G401 (cell line): ENCODE measurements around the gene PHLDA2. TPM values are rescaled to one million over a fixed set of nuclear protein-coding genes. Genes with fewer than 3 reads are reported as not detected.
"Not testable (repeated sequence)": the region's sequence is repeated elsewhere in the genome, so short reads cannot be mapped to it uniquely, and the experiment has no call there.

Source experiments
- DNase-seq: peaks from one replicate; pipeline ENCODE4 v3.0.0-alpha.2; 2015; ENCODE audit warnings: low spot score
- in situ Hi-C: cut with HindIII; loops from 2 replicates; pipeline ENCODE4 v1.10.0; 2016; ENCODE audit warnings: low sequenced_read_pairs, mixed read lengths
- total RNA-seq: library from RNA; depleted of rRNA; stranded (reverse); fragments of >200 nt; shearing (Covaris generic); gene quantifications from 2 replicates; pipeline ENCODE4 v1.2.3, GENCODE V29; 2014

The PHLDA2 gene
- total RNA-seq, 1 experiment from 2014 or later: 3.1 TPM

DNA sequence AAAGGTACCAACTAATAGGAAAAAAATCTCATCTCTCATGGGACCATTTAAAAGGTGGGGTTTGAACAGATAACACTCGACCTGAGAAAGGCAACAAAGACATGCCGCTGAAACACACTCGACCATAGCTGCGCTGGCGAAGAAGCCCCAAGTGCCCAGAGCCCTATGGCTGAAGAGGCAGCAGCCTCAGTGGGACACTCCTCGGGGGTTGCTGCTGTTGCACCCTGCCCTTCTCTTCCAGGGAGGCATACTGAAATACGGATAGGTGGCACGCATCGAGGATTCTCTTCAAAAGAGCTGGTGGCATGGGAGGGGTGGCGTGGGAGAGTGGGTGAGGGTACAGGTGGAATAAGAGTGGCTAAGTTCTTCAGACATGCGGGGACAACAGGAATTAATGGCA is 18.5 kb upstream of the PHLDA2 start:
- in situ Hi-C loops: no loop called here

DNA sequence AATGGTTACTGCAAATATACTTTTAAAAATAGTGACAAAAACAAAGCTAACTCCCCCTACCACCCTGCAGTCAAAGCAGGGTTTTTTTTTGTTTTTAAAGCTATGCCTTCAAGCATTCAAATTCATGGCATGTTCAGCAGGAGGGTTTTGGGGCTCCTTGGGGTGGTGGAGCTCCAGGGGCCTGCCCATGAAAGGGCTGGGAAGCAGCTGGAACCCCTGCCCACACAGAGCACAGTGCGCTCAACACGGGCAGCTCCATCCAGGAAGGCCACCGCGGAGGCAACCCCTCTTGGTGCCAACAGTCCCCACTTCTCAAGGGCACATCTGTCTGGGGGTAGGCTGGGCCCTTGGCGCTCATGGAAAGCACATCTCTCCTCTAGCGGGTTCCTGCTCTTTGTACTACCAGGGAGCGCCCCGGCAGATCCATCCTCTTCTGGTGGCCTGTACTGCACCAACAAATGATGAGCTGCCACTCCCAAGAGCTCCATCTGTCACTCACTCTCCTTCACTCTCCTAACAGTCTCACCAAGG is 16.6 kb upstream of the PHLDA2 start:
- no peak for DNase-seq
- in situ Hi-C loops: no loop called here

More for the DNA sequence above, 18.5 kb upstream of the PHLDA2 start:
- DNase-seq: no peak

- peak; percentile 81 for DNase-seq
- in situ Hi-C loops: no loop called here
These were observed 16.0 kb upstream of the PHLDA2 start for GRCh38 chr11:2945031-2945756.

- in situ Hi-C loops: no loop called here
- DNase-seq: no peak
These were observed 15.3 kb upstream of the PHLDA2 start for GRCh38 chr11:2944530-2944929.

- no peak for DNase-seq
- in situ Hi-C loops: no loop called here
These were observed 14.5 kb upstream of the PHLDA2 start for GRCh38 chr11:2943711-2944118.

GRCh38 chr11:2942872-2943710 is 13.9 kb upstream of the PHLDA2 start:
- no peak for DNase-seq

GRCh38 chr11:2942447-2942846 is 13.2 kb upstream of the PHLDA2 start:
- DNase-seq: no peak
- in situ Hi-C loops: no loop called here

More at GRCh38 chr11:2942872-2943710, 13.9 kb upstream of the PHLDA2 start:
- in situ Hi-C loops: no loop called here

DNA sequence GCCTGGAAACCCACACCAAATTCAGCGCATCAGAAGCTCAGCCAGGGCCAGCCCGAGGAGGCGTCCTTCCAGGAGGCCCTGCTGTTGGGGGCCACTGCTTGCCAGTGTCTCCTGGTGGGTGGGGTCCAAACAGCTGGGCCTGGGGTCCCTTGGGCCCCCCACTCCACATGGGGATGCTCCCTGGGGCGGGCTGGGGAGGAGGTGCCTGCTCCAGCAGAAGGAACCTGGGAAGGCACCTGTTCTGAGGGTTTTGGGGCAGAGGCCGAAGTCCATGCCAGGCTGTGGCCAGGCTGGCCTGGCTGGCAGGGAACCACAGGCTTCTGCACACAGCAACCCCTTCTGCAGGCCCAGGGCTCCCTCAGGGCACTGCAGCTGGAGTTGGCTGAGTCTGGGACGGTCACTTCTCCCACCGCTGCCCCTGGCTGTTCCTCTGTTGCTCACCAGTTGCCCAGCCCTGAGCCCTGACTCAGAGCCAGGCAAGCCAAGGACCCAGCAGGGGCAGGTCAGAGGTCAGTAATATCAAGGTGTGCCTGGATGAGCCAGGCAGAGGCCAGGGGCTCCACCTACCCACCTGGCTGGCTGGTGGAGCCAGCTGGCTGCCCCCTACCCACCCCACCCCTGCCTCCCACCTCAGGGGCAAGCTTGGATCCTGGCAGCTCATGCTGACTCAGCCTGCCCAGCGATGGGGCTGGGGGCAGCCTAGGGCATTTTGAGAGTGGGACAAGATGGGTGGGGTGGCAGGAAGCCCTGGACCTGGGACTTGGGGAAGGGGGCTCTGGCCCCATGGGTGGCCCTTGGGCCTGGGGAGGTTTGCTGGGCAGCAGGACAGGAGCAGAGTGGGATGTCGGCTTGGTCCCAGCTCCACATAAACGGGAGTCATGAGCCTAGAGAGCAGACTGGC is 12.0 kb upstream of the PHLDA2 start:
- no peak for DNase-seq
- in situ Hi-C loops: no loop called here

GRCh38 chr11:2940147-2940920 is 11.1 kb upstream of the PHLDA2 start:
- no peak for DNase-seq
- in situ Hi-C loops: no loop called here

DNA sequence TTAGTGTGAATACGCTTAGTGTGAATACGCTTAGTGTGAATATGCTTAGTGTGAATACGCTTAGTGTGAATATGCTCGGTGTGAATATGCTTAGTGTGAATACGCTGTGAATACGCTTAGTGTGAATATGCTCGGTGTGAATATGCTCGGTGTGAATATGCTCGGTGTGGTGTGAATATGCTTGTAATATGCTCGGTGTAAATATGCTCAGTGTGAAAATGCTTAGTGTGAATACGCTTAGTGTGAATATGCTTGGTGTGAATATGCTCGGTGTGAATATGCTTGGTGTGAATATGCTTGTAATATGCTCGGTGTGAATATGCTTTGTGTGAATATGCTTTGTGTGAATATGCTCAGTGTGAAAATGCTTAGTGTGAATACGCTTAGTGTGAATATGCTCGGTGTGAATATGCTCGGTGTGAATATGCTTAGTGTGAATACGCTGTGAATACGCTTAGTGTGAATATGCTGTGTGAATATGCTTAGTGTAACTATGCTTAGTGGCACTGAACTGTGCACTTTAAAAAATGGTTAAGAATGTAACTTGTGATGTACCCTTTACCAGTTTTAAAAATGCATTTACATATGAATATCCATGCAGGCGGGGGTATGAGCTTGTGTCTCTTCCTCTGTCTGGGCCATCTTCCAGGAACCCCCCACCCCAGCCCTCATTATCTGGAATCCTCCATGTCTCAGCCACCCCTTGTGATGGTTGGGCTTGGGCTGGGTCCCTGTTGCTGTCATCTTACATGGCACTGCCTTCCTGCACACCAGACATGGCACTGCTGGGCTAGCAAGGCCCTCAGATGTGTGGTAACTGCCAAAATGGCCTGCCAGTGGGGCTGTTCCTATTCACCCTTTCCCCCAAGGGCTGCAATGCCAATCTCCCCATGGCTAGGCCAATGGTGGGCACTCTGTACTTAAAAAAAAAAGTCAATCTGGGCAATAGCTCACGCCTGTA is 9.5 kb upstream of the PHLDA2 start:
- in situ Hi-C loops, DNase-seq: not testable (repeated sequence)

- not testable (repeated sequence) for DNase-seq
These were observed 8.6 kb upstream of the PHLDA2 start for GRCh38 chr11:2937641-2938457.

DNA sequence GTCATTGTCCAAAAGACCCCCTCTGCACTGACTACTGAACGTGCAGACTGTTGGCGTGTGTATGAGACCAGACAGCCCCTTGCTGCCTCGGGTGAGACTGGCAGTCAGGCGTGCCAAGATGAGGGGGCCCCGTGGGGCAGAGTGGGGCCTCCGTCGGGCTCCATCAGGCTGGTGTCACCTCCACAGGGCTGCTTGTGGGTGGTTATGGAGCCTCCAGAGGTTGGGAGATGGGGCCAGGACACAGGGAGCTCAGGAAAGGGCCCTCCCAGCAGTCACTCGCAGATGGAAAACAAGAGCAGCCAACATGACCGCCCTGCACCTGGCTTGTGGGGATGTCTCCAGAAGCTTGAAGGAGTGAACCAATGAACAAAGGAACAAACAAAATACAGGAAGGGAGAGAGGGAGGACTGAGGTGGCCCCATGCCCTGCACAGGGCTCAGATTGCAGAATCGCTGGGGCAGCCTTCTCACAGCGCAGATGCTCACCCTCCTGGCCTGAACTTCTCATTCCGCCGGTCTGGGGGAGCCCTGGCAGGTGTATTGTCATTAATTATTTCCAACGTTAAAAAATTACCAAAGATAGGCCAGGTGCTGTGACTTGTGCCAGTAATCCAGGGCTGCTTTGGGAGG is 5.5 kb upstream of the PHLDA2 start:
- in situ Hi-C loops: no loop called here
- no peak for DNase-seq

More at GRCh38 chr11:2937641-2938457, 8.6 kb upstream of the PHLDA2 start:
- in situ Hi-C loops: not testable (repeated sequence)

- in situ Hi-C loops: no loop called here
- no peak for DNase-seq
These were observed 4.9 kb upstream of the PHLDA2 start for GRCh38 chr11:2934021-2934550.

DNA sequence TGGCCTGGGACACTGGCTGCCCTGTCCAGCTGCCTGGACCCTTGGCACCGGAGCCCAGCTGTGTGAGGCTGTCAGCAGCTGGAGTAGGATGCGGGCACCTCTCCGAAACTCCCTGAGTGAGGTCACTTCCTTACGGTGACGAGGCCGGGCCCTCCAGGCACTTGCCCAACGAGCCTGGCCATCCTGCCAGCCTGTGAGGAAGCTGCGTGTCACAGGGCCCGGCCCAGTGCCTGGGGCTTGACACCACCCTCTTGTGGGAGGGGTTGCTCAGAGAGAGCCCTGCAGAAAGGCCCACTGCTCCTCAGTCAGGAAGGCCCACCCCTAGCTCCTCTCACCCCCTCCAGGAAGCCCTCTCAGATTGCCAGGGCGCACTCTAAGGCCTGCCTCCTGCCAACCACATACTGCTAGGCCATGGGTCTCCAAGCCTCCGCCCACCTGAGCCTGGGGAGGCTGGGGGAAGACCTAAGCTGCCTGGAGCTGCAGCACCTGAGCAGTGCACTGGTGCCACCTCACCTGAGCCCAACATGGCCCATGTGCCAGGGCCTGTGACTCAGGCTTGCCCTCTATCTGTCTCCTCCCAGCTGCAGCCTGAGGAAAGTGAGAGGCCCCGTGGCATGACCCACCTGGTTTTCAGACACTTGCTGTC is 4.3 kb upstream of the PHLDA2 start:
- in situ Hi-C loops: no loop called here
- DNase-seq: no peak

DNA sequence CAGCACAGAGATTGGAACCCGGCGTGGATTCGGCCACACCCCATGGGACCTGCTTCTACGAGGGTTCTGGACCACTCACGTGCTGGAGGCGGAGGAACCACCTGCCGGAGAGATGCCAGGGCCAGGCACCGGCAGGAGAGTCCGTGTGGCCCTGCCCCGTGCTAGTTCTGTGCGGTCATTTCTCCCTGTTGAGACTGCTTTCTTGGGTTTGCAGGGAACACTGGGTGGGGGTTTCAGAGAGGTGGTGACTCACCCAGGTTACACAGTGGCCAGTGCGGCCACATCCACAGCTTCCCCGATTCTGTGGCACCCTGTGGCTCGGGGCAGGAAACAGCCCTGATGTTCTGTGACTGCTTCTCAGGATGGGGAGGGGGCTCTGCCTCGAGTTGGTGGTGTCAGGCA is 3.6 kb upstream of the PHLDA2 start:
- in situ Hi-C loops: no loop called here
- no peak for DNase-seq
